Neural progenitor cell (in vitro differentiated cells): ENCODE measurements around the gene HOXD1. TPM values are rescaled to one million over a fixed set of nuclear protein-coding genes. Genes with fewer than 3 reads are reported as not detected.
A peak's percentile ranks its signal among the peaks of the same experiment; 100 is the strongest.

Experiments used
- DNase-seq: peaks from one replicate; pipeline ENCODE4 v3.0.0-alpha.2; 2016; ENCODE audit warnings: low spot score
- H2AFZ ChIP-seq: fragments of 200-600 bp; sonication (generic); replicated peaks from 2 replicates; pipeline ENCODE4 v1.6.1; 2016; ENCODE audit warnings: antibody characterized with exemption
- H3F3A ChIP-seq: fragments of 200-600 bp; sonication (generic); 2 replicates; pipeline ENCODE4 v1.6.1; 2016; ENCODE audit warnings: antibody characterized with exemption, low read depth
- H3K27ac ChIP-seq: fragments of 200-600 bp; sonication (generic); 2 replicates; pipeline ENCODE4 v1.5.1; 2016; ENCODE audit warnings: mild to moderate bottlenecking
- H3K27me3 ChIP-seq: fragments of 200-600 bp; sonication (generic); 2 replicates; pipeline ENCODE4 v1.6.1; 2016; ENCODE audit warnings: mild to moderate bottlenecking, moderate library complexity
- H3K36me3 ChIP-seq: fragments of 200-600 bp; sonication (generic); 2 replicates; pipeline ENCODE4 v1.5.1; 2016
- H3K4me1 ChIP-seq: fragments of 200-600 bp; sonication (generic); 2 replicates; pipeline ENCODE4 v1.6.1; 2016; ENCODE audit warnings: mixed run types
- H3K4me2 ChIP-seq: fragments of 200-600 bp; sonication (generic); 2 replicates; pipeline ENCODE4 v1.6.1; 2016
- H3K4me3 ChIP-seq: fragments of 200-600 bp; sonication (generic); 2 replicates; pipeline ENCODE4 v1.5.1; 2016
- H3K79me2 ChIP-seq: fragments of 200-600 bp; sonication (generic); 2 replicates; pipeline ENCODE4 v1.6.1; 2016; ENCODE audit warnings: low read depth
- H3K9ac ChIP-seq: fragments of 200-600 bp; sonication (generic); 2 replicates; pipeline ENCODE4 v1.6.1; 2016
- H3K9me3 ChIP-seq: fragments of 200-600 bp; sonication (generic); 2 replicates; pipeline ENCODE4 v1.5.1; 2016; ENCODE audit warnings: low read depth
- H4K20me1 ChIP-seq: fragments of 200-600 bp; sonication (generic); 2 replicates; pipeline ENCODE4 v1.6.1; 2016; ENCODE audit warnings: low read depth
- H3K27ac Mint-ChIP-seq: 3 replicates; pipeline ENCODE4 v1.8.0; 2021; ENCODE audit warnings: mixed read lengths
- H3K27me3 Mint-ChIP-seq: 2 replicates; pipeline ENCODE4 v1.8.0; 2022; ENCODE audit warnings: low read depth, mild to moderate bottlenecking, inconsistent platforms, moderate library complexity, mixed read lengths; ENCODE audit not compliant: insufficient read depth
- H3K36me3 Mint-ChIP-seq: 3 replicates; pipeline ENCODE4 v1.8.0; 2021; ENCODE audit warnings: mixed read lengths
- H3K4me1 Mint-ChIP-seq: 3 replicates; pipeline ENCODE4 v1.8.0; 2021; ENCODE audit warnings: mixed read lengths
- H3K4me3 Mint-ChIP-seq: 3 replicates; pipeline ENCODE4 v1.8.0; 2021; ENCODE audit warnings: mild to moderate bottlenecking, moderate library complexity, mixed read lengths
- H3K9me3 Mint-ChIP-seq: 3 replicates; pipeline ENCODE4 v1.8.0; 2020; ENCODE audit warnings: mixed read lengths
- CTCF ChIP-seq: fragments of 200-600 bp; sonication (generic); IDR thresholded peaks from 2 replicates; pipeline ENCODE4 v1.5.1; 2017; ENCODE audit warnings: antibody characterized with exemption, mild to moderate bottlenecking
- EZH2 ChIP-seq: fragments of 200-600 bp; sonication (generic); IDR thresholded peaks from 2 replicates; pipeline ENCODE4 v1.6.1; 2017; ENCODE audit warnings: antibody characterized with exemption, mild to moderate bottlenecking, moderate library complexity
- EZH2phosphoT487 ChIP-seq: fragments of 200-600 bp; sonication (generic); IDR thresholded peaks from 2 replicates; pipeline ENCODE4 v1.6.1; 2017; ENCODE audit warnings: antibody characterized with exemption
- total RNA-seq: library from RNA; depleted of rRNA; stranded (reverse); fragments of >200 nt; gene quantifications from 2 replicates; pipeline ENCODE4 v1.2.3, GENCODE V29; 2015; ENCODE audit warnings: low replicate concordance

HOXD1 gene
- total RNA-seq, 1 donor from 2014 or later = not detected

- no peaks in the 10 kb centered on the region for H3F3A ChIP-seq
- H3K36me3 ChIP-seq = no peaks in the 10 kb centered on the region
- peak overlapping the region; percentile 59 for H3K4me3 Mint-ChIP-seq
- peaks cover 47% of the 10 kb centered on the region for H4K20me1 ChIP-seq
- no peak overlapping the region for H3K4me3 ChIP-seq
- H3K27ac ChIP-seq = no peak overlapping the region
- TF ChIP-seq CTCF (no peak), EZH2phosphoT487 (peak; percentile 96), EZH2 (peak; percentile 95)
- no peaks in the 10 kb centered on the region for H3K4me1 ChIP-seq
- H3K27ac Mint-ChIP-seq = no peak overlapping the region
- no peak overlapping the region for H2AFZ ChIP-seq
- DNase-seq = peak; percentile 38
- H3K27me3 Mint-ChIP-seq = peaks cover 72% of the 10 kb centered on the region
- peaks cover 100% of the 10 kb centered on the region for H3K27me3 ChIP-seq
- no peak overlapping the region for H3K9ac ChIP-seq
- H3K36me3 Mint-ChIP-seq = no peaks in the 10 kb centered on the region
- H3K9me3 Mint-ChIP-seq = peaks cover 7% of the 10 kb centered on the region
- peaks cover 6% of the 10 kb centered on the region for H3K4me1 Mint-ChIP-seq
- no peaks in the 10 kb centered on the region for H3K9me3 ChIP-seq
- H3K79me2 ChIP-seq = no peaks in the 10 kb centered on the region
- no peak overlapping the region for H3K4me2 ChIP-seq
Observed at GRCh38 chr2:176189681-176190641, 1.5 kb downstream of the HOXD1 start.

DNA sequence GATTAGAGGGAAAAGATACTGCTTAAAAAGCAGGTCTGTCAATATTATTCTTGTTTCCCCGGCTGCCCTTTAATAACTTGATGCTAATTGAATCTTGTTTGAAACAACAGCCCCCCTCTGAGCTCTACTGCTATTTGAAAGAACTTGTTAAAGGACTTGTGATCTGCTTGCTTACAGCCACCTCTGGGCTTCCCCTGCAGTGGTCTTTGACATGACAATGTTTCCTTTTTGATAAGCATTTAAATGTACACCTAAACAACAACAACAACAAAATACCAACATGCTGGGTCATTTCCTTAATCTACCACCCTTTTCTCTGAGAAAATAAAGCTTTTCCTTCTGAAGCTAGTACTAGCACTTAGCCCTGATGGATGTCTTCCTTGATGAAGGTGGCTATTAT is 3.9 kb downstream of the HOXD1 start:
- Histone ChIP-seq H3K36me3 (no peaks in the 10 kb centered on the region), H2AFZ (no peak overlapping the region), H3K9ac (no peak overlapping the region), H3F3A (no peaks in the 10 kb centered on the region), H3K4me3 (no peak overlapping the region), H3K4me2 (no peak overlapping the region), H4K20me1 (peaks cover 40% of the 10 kb centered on the region), H3K27ac (no peak overlapping the region), H3K4me1 (no peaks in the 10 kb centered on the region), H3K79me2 (no peaks in the 10 kb centered on the region), H3K27me3 (peaks cover 100% of the 10 kb centered on the region), H3K9me3 (no peaks in the 10 kb centered on the region)
- no peak for TF ChIP-seq EZH2
- no peak for TF ChIP-seq EZH2phosphoT487
- no peak for TF ChIP-seq CTCF
- no peaks in the 10 kb centered on the region for H3K36me3 Mint-ChIP-seq
- H3K27me3 Mint-ChIP-seq = peaks cover 56% of the 10 kb centered on the region
- peaks cover 4% of the 10 kb centered on the region for H3K9me3 Mint-ChIP-seq
- no peak overlapping the region for H3K27ac Mint-ChIP-seq
- H3K4me1 Mint-ChIP-seq = peaks cover 6% of the 10 kb centered on the region
- no peak overlapping the region for H3K4me3 Mint-ChIP-seq
- no peak for DNase-seq

DNA sequence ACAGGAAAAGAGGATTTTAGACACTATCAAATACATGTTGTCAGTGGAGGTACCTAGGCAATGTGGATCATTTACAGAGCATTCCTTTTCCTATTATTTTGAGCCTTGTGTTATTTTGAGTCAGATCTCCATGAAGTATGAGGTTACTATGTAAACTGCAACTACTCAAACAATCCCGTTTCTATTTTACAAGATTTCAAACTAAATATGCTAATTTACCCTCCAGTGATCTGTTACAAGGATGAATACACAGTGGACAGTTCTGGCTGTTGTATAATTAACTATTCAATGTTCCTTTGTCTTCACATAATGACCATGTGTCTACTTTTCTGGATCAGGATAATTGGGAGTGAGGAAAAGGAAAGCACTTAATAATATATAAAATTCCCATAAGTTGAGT is 4.6 kb downstream of the HOXD1 start:
- Histone ChIP-seq H3K4me3 (no peak overlapping the region), H3K4me2 (no peak overlapping the region), H3K4me1 (no peaks in the 10 kb centered on the region), H2AFZ (no peak overlapping the region), H3K27me3 (peaks cover 100% of the 10 kb centered on the region), H3K9ac (no peak overlapping the region), H3K36me3 (no peaks in the 10 kb centered on the region), H3F3A (no peaks in the 10 kb centered on the region), H4K20me1 (peaks cover 33% of the 10 kb centered on the region), H3K79me2 (no peaks in the 10 kb centered on the region), H3K27ac (no peak overlapping the region), H3K9me3 (no peaks in the 10 kb centered on the region)
- Mint-ChIP-seq H3K4me1 (peaks cover 1% of the 10 kb centered on the region), H3K27ac (no peak overlapping the region), H3K4me3 (no peak overlapping the region), H3K27me3 (peaks cover 49% of the 10 kb centered on the region), H3K36me3 (no peaks in the 10 kb centered on the region), H3K9me3 (peaks cover 3% of the 10 kb centered on the region)
- no peak for TF ChIP-seq EZH2phosphoT487
- no peak for TF ChIP-seq CTCF
- TF ChIP-seq EZH2 = no peak
- DNase-seq = no peak
